SK-N-SH treated with all-trans-retinoic acid at 6 μM for 48 hours (cell line): ENCODE data around the gene SETDB2.

Experiments
- ARNTL ChIP-seq: fragments of 450-650 bp; formaldehyde crosslinking; IDR thresholded peaks from 2 replicates; pipeline ENCODE4 v1.5.0; 2020; ENCODE audit warnings: low read depth, mild to moderate bottlenecking, moderate library complexity, borderline replicate concordance
- GLIS3 ChIP-seq: fragments of 250-450 bp; sonication (Bioruptor Pico); IDR thresholded peaks from 2 replicates; pipeline ENCODE4 v1.5.0; 2020; ENCODE audit warnings: mild to moderate bottlenecking, moderate library complexity
- PPARA ChIP-seq: fragments of 250-450 bp; sonication (Bioruptor Pico); IDR thresholded peaks from 2 replicates; pipeline ENCODE4 v1.5.0; 2020; ENCODE audit warnings: mild to moderate bottlenecking, borderline replicate concordance
- RARB ChIP-seq: fragments of 250-450 bp; sonication (Bioruptor Pico); IDR thresholded peaks from 2 replicates; pipeline ENCODE4 v1.8.0; 2021; ENCODE audit warnings: mild to moderate bottlenecking, moderate library complexity
- SNAI2 ChIP-seq: fragments of 250-450 bp; sonication (Bioruptor Pico); IDR thresholded peaks from 2 replicates; pipeline ENCODE4 v1.5.0; 2020; ENCODE audit warnings: mild to moderate bottlenecking, moderate library complexity
- TSHZ2 ChIP-seq: fragments of 250-450 bp; sonication (Bioruptor Pico); IDR thresholded peaks from 2 replicates; pipeline ENCODE4 v1.5.0; 2020; ENCODE audit warnings: mild to moderate bottlenecking, moderate library complexity
- ZFP3 ChIP-seq: fragments of 250-450 bp; sonication (Bioruptor Pico); IDR thresholded peaks from 2 replicates; pipeline ENCODE4 v1.5.0; 2020; ENCODE audit warnings: mild to moderate bottlenecking, moderate library complexity
- ZFP30 ChIP-seq: fragments of 450-650 bp; formaldehyde crosslinking; IDR thresholded peaks from 2 replicates; pipeline ENCODE4 v1.5.0; 2022; ENCODE audit warnings: mild to moderate bottlenecking, moderate library complexity
- TF ChIP-seq, protein P1 (sequence below): fragments of 250-450 bp; sonication (Bioruptor Pico); IDR thresholded peaks from 2 replicates; pipeline ENCODE4 v1.8.0; 2020; ENCODE audit warnings: mild to moderate bottlenecking, moderate library complexity, borderline replicate concordance

GRCh38 chr13:49532593-49532992 is 88.5 kb downstream of the SETDB2 start:
- TF ChIP-seq RARB (CRISPR knock-in tag) (no peak), TSHZ2 (no peak), SNAI2 (CRISPR knock-in tag) (no peak), GLIS3 (CRISPR knock-in tag) (no peak), ARNTL (no peak), ZFP30 (CRISPR knock-in tag) (no peak), PPARA (CRISPR knock-in tag) (no peak), ZFP3 (CRISPR knock-in tag) (no peak)
- TF ChIP-seq, protein P1, sequence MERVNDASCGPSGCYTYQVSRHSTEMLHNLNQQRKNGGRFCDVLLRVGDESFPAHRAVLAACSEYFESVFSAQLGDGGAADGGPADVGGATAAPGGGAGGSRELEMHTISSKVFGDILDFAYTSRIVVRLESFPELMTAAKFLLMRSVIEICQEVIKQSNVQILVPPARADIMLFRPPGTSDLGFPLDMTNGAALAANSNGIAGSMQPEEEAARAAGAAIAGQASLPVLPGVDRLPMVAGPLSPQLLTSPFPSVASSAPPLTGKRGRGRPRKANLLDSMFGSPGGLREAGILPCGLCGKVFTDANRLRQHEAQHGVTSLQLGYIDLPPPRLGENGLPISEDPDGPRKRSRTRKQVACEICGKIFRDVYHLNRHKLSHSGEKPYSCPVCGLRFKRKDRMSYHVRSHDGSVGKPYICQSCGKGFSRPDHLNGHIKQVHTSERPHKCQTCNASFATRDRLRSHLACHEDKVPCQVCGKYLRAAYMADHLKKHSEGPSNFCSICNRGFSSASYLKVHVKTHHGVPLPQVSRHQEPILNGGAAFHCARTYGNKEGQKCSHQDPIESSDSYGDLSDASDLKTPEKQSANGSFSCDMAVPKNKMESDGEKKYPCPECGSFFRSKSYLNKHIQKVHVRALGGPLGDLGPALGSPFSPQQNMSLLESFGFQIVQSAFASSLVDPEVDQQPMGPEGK (CRISPR knock-in tag): no peak
